Liver (tissue), 9 donors: ENCODE measurements around the gene B3GNT2. TPM values are rescaled to one million over a fixed set of nuclear protein-coding genes. Genes with fewer than 3 reads are reported as not detected.

Source experiments
- DNase-seq: peaks from one replicate; pipeline ENCODE4 v3.0.0-alpha.2; 2017; ENCODE audit warnings: low spot score
- H3K27ac ChIP-seq, 2 donors: one replicate each; pipeline ENCODE4 v1.7.0; 2013; ENCODE audit warnings: inconsistent platforms in 2 of 2, low read length in 2 of 2, control low read depth in 1 of 2, low read depth in 1 of 2, mild to moderate bottlenecking in 1 of 2
- H3K27me3 ChIP-seq, 4 donors: one replicate each; pipeline versions ENCODE4 v1.6.1 to v1.7.0; 2013; ENCODE audit warnings: low read length in 3 of 4, inconsistent platforms in 1 of 4, mild to moderate bottlenecking in 1 of 4, moderate library complexity in 1 of 4; ENCODE audit not compliant: control insufficient read depth in 4 of 4, insufficient read depth in 4 of 4
- H3K36me3 ChIP-seq, 4 donors: one replicate each; pipeline versions ENCODE4 v1.6.1 to v1.7.0; 2013; ENCODE audit warnings: low read length in 3 of 4, mild to moderate bottlenecking in 3 of 4, low read depth in 1 of 4, moderate library complexity in 1 of 4; ENCODE audit not compliant: control insufficient read depth in 4 of 4, insufficient read depth in 3 of 4
- H3K4me1 ChIP-seq, 4 donors: one replicate each; pipeline versions ENCODE4 v1.6.1 to v1.7.0; 2013; ENCODE audit warnings: low read length in 3 of 4, mild to moderate bottlenecking in 3 of 4, moderate library complexity in 1 of 4; ENCODE audit not compliant: control insufficient read depth in 4 of 4, insufficient read depth in 4 of 4
- H3K4me3 ChIP-seq, 3 donors: one replicate each; pipeline versions ENCODE4 v1.6.1 to v1.7.0; 2013; ENCODE audit warnings: low read length in 3 of 3, control low read depth in 1 of 3, low read depth in 1 of 3, mild to moderate bottlenecking in 1 of 3
- H3K9ac ChIP-seq, 2 donors: one replicate each; pipeline ENCODE4 v1.7.0; 2013; ENCODE audit warnings: low read length in 2 of 2, mild to moderate bottlenecking in 2 of 2, moderate library complexity in 2 of 2, control low read depth in 1 of 2, low read depth in 1 of 2
- H3K9me3 ChIP-seq, 4 donors: one replicate each; pipeline versions ENCODE4 v1.6.1 to v1.7.0; 2013; ENCODE audit warnings: low read length in 3 of 4; ENCODE audit not compliant: control insufficient read depth in 4 of 4
- ATF3 ChIP-seq: IDR thresholded peaks from 2 replicates; pipeline ENCODE4 v1.6.1; 2016; ENCODE audit warnings: antibody characterized with exemption
- CTCF ChIP-seq: fragments of 150-350 bp; IDR thresholded peaks from 2 replicates; pipeline ENCODE4 v1.5.1; 2017; ENCODE audit warnings: improper control_type of control experiment, low read depth, low read length; ENCODE audit not compliant: missing input control
- EGR1 ChIP-seq, 2 donors: IDR thresholded peaks; 2 replicates each; pipeline ENCODE4 v1.6.1; 2016 to 2018; ENCODE audit warnings: antibody characterized with exemption in 2 of 2, low read depth in 2 of 2
- FOXA1 ChIP-seq: IDR thresholded peaks from 2 replicates; pipeline ENCODE4 v1.6.1; 2016; ENCODE audit warnings: antibody characterized with exemption
- FOXA2 ChIP-seq: IDR thresholded peaks from 2 replicates; pipeline ENCODE4 v1.6.1; 2016; ENCODE audit warnings: antibody characterized with exemption
- HNF4G ChIP-seq: IDR thresholded peaks from 2 replicates; pipeline ENCODE4 v1.6.1; 2016; ENCODE audit warnings: antibody characterized with exemption
- JUND ChIP-seq, 2 donors: IDR thresholded peaks; 2 replicates each; pipeline ENCODE4 v1.6.1; 2016; ENCODE audit warnings: antibody characterized with exemption in 2 of 2
- MAX ChIP-seq: IDR thresholded peaks from 2 replicates; pipeline ENCODE4 v1.6.1; 2016; ENCODE audit warnings: antibody characterized with exemption
- NR2F2 ChIP-seq: IDR thresholded peaks from 2 replicates; pipeline ENCODE4 v1.6.1; 2016; ENCODE audit warnings: antibody characterized with exemption
- RAD21 ChIP-seq, 2 donors: IDR thresholded peaks; 2 replicates each; pipeline ENCODE4 v1.6.1; 2016; ENCODE audit warnings: antibody characterized with exemption in 2 of 2, mild to moderate bottlenecking in 2 of 2
- REST ChIP-seq: IDR thresholded peaks from 2 replicates; pipeline ENCODE4 v1.6.1; 2016; ENCODE audit warnings: antibody characterized with exemption, mild to moderate bottlenecking
- RXRA ChIP-seq, 2 donors: IDR thresholded peaks; 2 replicates each; pipeline ENCODE4 v1.6.1; 2017 to 2018; ENCODE audit warnings: antibody characterized with exemption in 2 of 2, mild to moderate bottlenecking in 1 of 2
- SP1 ChIP-seq: IDR thresholded peaks from 2 replicates; pipeline ENCODE4 v1.6.1; 2018; ENCODE audit warnings: antibody characterized with exemption, mild to moderate bottlenecking
- TAF1 ChIP-seq: conservative IDR thresholded peaks from 2 replicates; pipeline ENCODE4 v1.6.1; 2016; ENCODE audit warnings: antibody characterized with exemption, mild to moderate bottlenecking
- YY1 ChIP-seq: IDR thresholded peaks from 2 replicates; pipeline ENCODE4 v1.6.1; 2016; ENCODE audit warnings: antibody characterized with exemption, mild to moderate bottlenecking
- ZBTB33 ChIP-seq: IDR thresholded peaks from 2 replicates; pipeline ENCODE4 v1.6.1; 2016; ENCODE audit warnings: antibody characterized with exemption
- WGBS: extraction: QIAGEN DNeasy Blood & Tissue Kit; methylation state at CpG from one replicate; pipeline ENCODE4 v1.1.7; 2013; 5-methylcytosine and 5-hydroxymethylcytosine counted together
- polyA plus RNA-seq, 2 donors: library from polyadenylated mRNA; stranded (reverse) in 1 of 2; unstranded in 1 of 2; fragments of 200-250 nt in 1 of 2; fragments of >200 nt in 1 of 2; fragmentation: Nextera tagmentation in 1 of 2; extraction: Ambion mirVana in 1 of 2; gene quantifications; one replicate each; pipeline versions ENCODE4 v1.2.1 to v1.2.3, GENCODE V29; 2013 to 2015
- total RNA-seq, 2 donors: library from RNA; depleted of rRNA; stranded (reverse); fragments of >200 nt; gene quantifications; one replicate each; pipeline ENCODE4 v1.2.3, GENCODE V29; 2014
- donor health status: healthy.
- donor health status: healthy.
- donor health status: healthy.
- donor health status: healthy.
- donor health status: healthy.

Gene B3GNT2
- total and polyA plus RNA-seq, 4 donors: 6.4 to 20.2 (median 14.2) TPM

- TF ChIP-seq MAX (no peak), RXRA (IDR thresholded peaks at IDR 0.05) (no peak), NR2F2 (no peak), ZBTB33 (no peak), FOXA1 (no peak), EGR1 (IDR thresholded peaks at IDR 0.05; ENCODE audit: low read depth in 2 of 2) (no peak), SP1 (no peak), JUND (IDR thresholded peaks at IDR 0.05) (no peak), ATF3 (no peak), YY1 (no peak), HNF4G (no peak), CTCF (no peak), FOXA2 (no peak), TAF1 (no peak), REST (no peak), RAD21 (IDR thresholded peaks at IDR 0.05) (no peak)
- Histone ChIP-seq H3K27me3 (no peaks in the 10 kb centered on the region), H3K4me3 (no peak overlapping the region), H3K27ac (no peak overlapping the region), H3K4me1 (no peaks in the 10 kb centered on the region), H3K9me3 (no peaks in the 10 kb centered on the region), H3K9ac (no peak overlapping the region), H3K36me3 (no peaks in the 10 kb centered on the region)
- DNase-seq: no peak
- WGBS: 91% methylated on average over 16 of the region's 16 CpGs
These were observed 39.1 kb downstream of the B3GNT2 start for GRCh38 chr2:62234755-62235655.
